COR-L47 (cell line): ENCODE results near the gene UGGT2.
"Not testable (repeated sequence)": the region's sequence is repeated elsewhere in the genome, so short reads cannot be mapped to it uniquely, and the experiment has no call there.

Experiments
- DNase-seq: peaks from one replicate; lab custom pipeline; 2025; lab: John Stamatoyannopoulos, UW

UGGT2 gene

DNA sequence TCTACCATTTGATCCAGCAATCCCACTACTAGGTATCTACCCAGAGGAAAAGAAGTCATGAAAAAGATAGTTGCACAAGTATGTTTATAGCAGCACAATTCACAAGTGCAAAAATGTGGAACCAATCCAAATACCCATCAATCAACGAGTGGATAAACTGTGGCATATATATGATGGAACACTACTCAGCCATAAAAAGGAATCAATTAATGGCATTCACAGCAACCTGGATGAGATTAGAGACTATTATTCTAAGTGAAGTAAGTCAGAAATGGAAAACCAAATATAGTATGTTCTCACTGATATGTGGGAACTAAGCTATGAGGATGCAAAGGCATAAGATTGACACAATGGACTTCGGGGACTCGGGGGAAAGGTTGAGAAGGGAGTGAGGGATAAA is 1.3 kb downstream of the UGGT2 start:
- DNase-seq: not testable (repeated sequence)

DNA sequence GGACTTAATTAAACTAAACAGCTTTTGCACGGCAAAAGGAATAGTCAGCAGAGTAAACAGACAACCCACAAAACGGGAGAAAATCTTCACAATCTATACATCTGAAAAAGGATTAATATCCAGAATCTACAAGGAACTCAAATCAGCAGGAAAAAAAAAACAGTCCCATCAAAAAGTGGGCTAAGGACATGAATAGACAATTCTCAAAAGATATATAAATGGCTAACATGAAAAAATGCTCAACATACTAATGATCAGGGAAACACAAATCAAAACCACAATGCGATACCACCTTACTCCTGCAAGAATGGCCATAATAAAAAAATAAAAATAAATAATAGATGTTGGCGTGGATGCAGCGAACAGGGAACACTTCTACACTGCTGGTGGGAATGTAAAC is 1.7 kb downstream of the UGGT2 start:
- not testable (repeated sequence) for DNase-seq

GRCh38 chr13:96050955-96051354 is 2.2 kb downstream of the UGGT2 start:
- DNase-seq: not testable (repeated sequence)

DNA sequence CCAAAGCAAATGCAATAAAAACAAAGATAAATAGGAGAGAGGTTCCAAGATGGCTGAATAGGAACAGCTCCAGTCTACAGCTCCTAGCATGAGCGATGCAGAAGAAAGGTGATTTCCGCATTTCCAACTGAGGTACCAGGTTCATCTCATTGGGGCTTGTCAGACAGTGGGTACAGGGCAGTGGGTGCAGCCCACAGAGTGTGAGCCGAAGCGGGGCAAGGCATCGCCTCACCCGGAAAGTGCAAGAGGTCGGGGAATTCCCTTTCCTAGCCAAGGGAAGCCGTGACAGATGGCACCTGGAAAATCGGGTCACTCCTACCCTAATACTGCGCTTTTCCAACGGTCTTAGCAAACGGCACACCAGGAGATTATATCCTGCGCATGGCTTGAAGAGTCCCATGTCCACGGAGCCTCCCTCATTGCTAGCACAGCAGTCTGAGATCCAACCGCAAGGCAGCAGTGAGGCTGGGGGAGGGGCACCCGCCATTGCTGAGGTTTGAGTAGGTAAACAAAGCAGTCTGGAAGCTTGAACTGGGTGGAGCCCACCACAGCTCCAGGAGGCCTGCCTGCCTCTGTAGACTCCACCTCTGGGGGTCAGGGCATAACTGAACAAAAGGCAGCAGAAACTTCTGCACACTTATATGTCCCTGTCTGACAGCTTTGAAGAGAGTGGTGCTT is 6.6 kb downstream of the UGGT2 start:
- DNase-seq: not testable (repeated sequence)

- no peak for DNase-seq
Measured at GRCh38 chr13:96044238-96044637, 9.0 kb downstream of the UGGT2 start.

- no peak for DNase-seq
Measured at GRCh38 chr13:96041326-96042110, 11.7 kb downstream of the UGGT2 start.

DNA sequence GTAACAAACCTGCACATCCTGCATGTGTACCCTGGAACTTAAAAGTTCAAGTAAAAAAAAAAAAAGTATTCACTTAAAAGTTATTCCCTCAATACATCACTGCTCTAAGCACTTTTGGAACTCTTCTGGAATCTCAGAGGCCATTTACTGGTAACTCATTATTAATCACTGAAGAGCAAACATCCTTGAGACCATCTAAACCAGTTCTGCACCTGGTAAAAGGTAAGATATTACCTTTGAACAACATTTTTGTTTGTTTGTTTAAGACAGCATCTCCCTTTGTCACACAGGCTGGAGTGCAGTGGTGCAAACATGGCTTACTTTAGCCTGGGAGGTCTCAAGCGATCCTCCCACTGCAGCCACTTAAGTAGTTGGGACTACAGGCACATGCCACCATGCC is 16.7 kb downstream of the UGGT2 start:
- DNase-seq: no peak

DNA sequence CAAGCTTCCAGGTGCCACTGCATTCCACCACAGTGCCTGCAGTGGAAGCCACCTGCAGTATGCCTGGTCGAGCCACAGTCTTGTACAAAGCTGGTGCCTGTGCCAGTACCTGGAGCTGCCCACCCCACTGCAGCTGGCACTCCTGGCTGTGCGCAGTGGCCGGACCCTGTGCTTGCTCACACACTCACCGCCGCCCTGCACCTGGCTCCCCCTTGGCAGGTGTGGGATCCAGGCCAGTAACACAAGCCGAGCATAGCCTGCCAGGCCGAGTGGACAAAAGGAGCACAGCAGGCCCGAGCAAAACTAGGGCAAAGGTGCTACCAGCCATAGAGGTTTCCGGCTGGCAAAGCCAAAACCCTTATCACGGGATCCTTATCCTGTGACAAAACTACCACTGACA is 18.5 kb downstream of the UGGT2 start:
- no peak for DNase-seq

GRCh38 chr13:96033220-96034015 is 19.8 kb downstream of the UGGT2 start:
- DNase-seq: no peak

DNA sequence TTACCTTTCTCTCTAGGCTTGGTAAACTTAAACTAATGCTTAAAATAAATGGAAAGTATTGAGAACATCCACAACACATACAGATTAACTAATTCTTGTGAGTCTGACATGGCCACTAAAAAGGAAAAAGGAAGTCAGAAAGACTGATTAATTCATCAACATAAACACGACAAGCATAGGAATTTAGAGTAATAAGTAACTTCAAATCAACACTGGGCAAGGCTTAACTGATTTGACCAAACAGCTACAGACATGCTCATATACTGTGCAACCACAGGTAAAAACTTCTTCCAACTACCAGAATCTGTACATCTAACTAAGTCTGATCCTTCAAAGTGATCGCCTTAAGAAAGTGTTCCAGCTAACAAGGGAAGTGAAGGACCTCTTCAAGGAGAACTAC is 20.5 kb downstream of the UGGT2 start:
- no peak for DNase-seq

DNA sequence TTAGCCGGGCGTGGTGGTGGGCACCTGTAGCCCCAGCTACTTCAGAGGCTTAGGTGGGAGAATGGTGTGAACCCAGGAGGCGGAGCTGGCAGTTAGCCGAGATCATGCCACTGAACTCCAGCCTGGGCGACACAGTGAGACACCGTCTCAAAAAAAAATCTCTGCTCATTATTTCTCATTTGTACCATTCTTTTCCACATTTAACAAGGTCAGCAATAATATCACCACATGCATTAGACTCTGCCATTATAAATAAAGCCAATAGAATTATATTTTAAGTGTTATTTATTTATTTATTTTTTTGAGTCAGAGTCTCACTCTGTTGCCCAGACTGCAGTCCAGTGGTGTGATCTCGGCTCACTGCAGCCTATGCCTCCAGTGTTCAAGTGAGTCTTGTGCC is 24.2 kb downstream of the UGGT2 start:
- DNase-seq: no peak

DNA sequence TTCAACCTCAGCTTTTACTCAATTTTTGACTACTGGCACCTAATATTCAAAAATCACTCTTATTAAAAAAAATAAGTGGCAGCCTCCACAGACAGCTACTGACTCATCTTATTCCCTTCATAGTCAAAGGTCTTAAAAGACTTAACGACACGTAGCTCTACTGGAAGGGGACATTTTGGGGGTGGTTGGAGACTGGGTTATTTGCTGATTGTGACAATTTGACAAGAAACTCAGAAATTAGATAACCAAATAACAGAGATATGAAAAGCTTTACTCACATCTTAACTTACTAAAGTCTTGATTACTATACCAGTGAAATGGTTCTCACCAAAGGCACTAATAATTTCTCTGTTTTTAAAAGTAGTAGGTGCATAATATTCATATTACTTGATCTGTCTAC is 25.7 kb downstream of the UGGT2 start:
- DNase-seq: no peak

- DNase-seq: no peak
Measured at GRCh38 chr13:96025283-96025682, 27.9 kb downstream of the UGGT2 start.

DNA sequence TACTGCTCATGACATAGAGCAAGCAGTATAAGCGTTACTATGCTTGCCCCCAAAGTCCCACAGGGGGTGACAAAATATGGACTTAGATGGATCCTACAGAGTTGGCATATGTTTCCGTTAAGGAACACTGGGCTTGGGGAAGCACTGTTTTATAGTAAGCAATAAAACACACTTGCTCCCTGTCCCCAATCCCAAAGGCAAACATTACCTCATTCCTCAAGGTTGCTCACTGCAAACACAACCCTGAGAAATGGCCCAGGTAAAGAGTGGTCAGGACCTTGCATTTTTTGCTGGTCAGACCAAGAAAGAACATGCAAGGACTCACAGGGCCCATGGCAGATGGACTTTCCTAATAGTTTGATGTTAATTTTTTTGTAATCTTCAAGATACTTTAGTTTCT is 32.3 kb downstream of the UGGT2 start:
- no peak for DNase-seq

- peak; percentile 67 for DNase-seq
Measured at GRCh38 chr13:96020155-96020575, 33.0 kb downstream of the UGGT2 start.

- no peak for DNase-seq
Measured at GRCh38 chr13:96018135-96018534, 35.1 kb downstream of the UGGT2 start.

- no peak for DNase-seq
Measured at GRCh38 chr13:96011291-96011872, 41.8 kb downstream of the UGGT2 start.

- DNase-seq: no peak
Measured at GRCh38 chr13:96003304-96003703, 49.9 kb downstream of the UGGT2 start.

DNA sequence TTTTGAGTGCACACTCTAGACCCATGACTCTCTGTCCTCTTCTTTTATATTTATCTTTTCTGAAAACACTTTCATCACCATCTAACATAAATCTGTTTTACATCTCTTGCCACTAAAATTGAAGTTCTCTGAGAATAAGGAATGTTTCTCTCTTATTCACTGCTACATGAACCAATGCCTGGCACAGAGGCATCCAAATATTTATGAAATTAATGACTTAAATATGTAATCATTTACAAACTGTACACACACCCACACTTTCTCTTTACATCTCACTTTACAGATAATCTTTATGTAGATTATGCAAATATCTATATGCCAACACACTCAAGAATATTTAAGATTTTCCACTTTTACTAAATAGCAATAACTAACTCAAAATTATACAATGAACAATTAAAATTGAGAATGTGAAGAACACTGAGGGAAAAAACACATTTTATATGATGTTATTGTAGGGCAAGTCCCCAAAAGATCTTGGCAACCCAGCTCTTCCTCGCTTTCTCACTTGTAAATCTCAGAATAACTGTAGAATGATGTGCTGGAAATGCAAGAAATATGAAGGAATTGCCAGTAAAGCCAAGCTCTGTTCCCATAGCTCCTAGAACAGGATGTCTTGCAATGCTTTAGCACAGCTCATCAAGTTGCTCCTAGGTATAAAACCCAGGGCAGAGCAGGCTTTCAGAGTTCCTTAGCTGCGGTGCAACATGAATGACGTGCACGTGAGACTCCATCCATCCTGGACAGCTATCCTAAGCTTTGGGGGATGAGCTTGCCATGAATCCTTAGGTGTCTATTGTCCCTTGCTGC is 50.7 kb downstream of the UGGT2 start:
- DNase-seq: no peak

DNA sequence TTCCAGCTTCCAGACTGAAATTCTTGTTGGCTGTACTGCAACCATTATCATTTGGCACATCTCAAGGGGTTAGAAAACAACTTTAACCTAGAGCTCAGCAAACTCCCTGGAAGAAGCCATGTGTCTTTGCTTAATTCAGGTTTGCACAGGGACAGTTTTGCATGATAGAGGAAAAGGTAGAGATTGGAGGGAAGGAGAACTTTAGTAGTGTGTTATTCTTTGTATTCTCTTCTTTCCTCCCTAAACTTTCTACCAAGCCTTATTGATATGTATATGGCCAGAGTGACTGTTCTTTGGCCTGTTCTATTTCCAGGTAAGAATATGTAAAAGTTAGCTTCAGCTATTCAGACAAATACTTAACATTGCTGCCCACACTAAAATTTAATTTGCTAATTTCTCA is 53.1 kb downstream of the UGGT2 start:
- DNase-seq: no peak

GRCh38 chr13:95987841-95988240 is 65.4 kb downstream of the UGGT2 start:
- no peak for DNase-seq

GRCh38 chr13:95982144-95982543 is 71.1 kb downstream of the UGGT2 start:
- DNase-seq: no peak
